G401 (cell line): Measurements from ENCODE around the gene APBA1. TPM values are rescaled to one million over a fixed set of nuclear protein-coding genes. Genes with fewer than 3 reads are reported as not detected.
"Not testable (repeated sequence)": the region's sequence is repeated elsewhere in the genome, so short reads cannot be mapped to it uniquely, and the experiment has no call there.

Experiments used
- DNase-seq: peaks from one replicate; pipeline ENCODE4 v3.0.0-alpha.2; 2015; ENCODE audit warnings: low spot score
- in situ Hi-C: cut with HindIII; loops from 2 replicates; pipeline ENCODE4 v1.10.0; 2016; ENCODE audit warnings: low sequenced_read_pairs, mixed read lengths
- total RNA-seq: library from RNA; depleted of rRNA; stranded (reverse); fragments of >200 nt; shearing (Covaris generic); gene quantifications from 2 replicates; pipeline ENCODE4 v1.2.3, GENCODE V29; 2014

Gene APBA1
- total RNA-seq, 1 experiment from 2014 or later: 3.0 TPM

DNA sequence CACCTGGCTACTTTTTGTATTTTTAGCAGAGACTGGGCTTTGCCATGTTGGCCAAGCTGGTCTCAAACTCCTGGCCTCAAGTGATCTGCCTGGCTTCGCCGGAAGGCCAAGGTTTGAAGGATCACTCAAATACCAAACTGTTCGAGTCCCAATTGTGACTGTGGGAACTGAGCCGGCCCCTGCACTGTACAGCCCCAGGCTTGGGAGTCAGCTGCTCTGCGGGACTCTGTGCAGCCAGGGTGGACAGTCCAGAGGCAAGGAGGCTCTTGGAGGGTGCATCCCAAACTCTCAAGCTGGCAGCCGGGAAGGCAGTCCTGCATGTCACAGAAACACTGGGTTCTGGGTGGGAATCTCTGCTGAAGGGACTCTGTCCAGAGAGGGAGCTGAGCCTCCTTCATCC is 238.2 kb downstream of the APBA1 start:
- DNase-seq: no peak
- in situ Hi-C loops: no loop called here

- DNase-seq: no peak
- in situ Hi-C loops: no loop called here
Measured at GRCh38 chr9:69433392-69433791, 238.8 kb downstream of the APBA1 start.

GRCh38 chr9:69432623-69433022 is 239.5 kb downstream of the APBA1 start:
- in situ Hi-C loops: no loop called here
- no peak for DNase-seq

GRCh38 chr9:69431777-69432176 is 240.4 kb downstream of the APBA1 start:
- in situ Hi-C loops: no loop called here
- no peak for DNase-seq

DNA sequence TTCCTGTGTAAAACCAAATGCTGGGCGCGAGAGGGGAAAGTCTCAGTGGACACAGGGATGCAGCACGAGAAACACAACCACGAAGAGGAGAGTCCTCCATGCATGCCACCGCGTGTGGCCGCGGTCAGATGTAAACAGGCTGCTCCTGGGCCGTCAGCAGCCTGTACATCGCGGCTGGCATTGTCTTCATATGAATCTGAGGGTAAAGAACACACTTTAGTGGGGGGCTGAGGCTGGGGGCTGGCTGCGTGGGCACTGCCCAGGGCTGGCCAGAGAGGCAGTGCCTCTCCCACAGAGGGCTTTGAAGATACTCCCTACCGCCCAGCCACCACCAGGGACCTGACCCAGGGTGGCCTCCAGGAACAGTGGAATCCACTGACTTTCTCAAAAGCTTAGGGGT is 241.0 kb downstream of the APBA1 start:
- DNase-seq: no peak
- in situ Hi-C loops: no loop called here

DNA sequence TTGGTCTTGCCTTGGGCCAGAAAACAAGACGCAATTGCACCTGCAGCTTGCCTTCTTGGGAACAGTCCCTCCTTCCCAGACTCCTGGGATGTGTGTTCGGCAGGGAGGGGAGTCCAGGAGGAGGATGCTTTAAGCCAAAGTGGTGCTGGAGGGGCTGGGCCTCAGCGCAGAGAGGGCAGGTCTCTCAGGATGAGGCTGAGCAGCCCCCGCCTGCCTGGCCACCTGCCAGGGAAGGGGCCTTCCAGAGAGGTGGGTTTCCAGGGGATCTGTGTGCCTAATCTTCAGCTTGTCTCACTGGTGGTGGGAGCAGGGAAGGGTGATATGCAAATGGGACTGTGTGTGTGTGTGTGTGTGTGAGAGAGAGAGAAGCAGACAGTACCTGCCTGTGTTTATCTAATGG is 242.0 kb downstream of the APBA1 start:
- no peak for DNase-seq
- in situ Hi-C loops: no loop called here

GRCh38 chr9:69429281-69429680 is 242.9 kb downstream of the APBA1 start:
- in situ Hi-C loops: no loop called here

GRCh38 chr9:69428017-69428785 is 244.0 kb downstream of the APBA1 start:
- in situ Hi-C loops: no loop called here
- no peak for DNase-seq

More at GRCh38 chr9:69429281-69429680, 242.9 kb downstream of the APBA1 start:
- DNase-seq: no peak

DNA sequence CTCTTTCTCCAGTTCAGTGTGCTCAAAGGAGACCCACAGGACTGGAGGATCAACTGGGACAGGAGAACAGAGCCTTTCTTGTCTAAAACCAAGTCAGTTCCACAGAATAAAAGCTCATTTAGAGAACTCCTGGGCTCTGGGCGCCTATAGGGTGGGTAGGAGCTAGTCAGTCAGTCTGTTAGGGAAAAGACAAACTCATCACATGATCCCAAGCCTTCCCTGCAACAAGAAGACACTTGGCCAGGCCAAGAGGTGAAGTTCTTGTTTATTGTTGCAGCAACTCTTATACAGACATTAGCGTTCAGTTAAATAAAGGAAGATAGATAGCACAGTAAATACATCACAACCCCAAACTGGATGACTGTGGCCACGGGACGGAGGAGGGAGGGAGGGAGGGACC is 244.9 kb downstream of the APBA1 start:
- in situ Hi-C loops: no loop called here
- no peak for DNase-seq

DNA sequence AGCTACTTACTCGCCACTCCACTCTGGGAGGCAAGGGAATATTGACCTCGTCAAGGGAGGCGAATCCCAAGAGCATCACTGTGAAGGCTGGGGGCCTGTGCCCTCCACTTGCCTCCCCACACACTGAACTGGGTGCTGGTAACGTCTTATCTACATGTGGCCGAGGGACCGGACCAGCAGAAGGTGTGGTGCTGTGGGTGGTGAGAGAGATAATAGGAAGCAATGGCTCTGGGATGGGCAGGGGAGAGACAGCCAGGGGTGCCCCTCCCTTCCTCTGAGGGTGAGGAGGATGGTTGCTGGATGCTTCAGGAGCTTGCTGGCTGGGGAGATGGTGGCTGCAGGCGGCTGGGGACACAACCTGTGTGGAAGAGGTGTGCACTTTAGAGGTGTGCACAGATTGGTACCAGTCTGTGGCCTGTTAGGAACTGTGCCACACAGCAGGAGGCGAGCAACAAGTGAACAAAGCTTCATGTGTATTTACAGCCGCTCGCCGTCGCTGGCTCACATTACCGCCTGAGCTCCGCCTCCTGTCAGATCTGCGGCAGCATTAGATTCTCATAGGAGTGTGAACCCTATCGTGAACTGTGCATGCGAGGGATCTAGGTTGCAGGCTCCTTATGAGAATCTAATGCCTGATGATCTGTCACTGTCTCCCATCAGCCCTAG is 246.9 kb downstream of the APBA1 start:
- in situ Hi-C loops: no loop called here
- DNase-seq: no peak

DNA sequence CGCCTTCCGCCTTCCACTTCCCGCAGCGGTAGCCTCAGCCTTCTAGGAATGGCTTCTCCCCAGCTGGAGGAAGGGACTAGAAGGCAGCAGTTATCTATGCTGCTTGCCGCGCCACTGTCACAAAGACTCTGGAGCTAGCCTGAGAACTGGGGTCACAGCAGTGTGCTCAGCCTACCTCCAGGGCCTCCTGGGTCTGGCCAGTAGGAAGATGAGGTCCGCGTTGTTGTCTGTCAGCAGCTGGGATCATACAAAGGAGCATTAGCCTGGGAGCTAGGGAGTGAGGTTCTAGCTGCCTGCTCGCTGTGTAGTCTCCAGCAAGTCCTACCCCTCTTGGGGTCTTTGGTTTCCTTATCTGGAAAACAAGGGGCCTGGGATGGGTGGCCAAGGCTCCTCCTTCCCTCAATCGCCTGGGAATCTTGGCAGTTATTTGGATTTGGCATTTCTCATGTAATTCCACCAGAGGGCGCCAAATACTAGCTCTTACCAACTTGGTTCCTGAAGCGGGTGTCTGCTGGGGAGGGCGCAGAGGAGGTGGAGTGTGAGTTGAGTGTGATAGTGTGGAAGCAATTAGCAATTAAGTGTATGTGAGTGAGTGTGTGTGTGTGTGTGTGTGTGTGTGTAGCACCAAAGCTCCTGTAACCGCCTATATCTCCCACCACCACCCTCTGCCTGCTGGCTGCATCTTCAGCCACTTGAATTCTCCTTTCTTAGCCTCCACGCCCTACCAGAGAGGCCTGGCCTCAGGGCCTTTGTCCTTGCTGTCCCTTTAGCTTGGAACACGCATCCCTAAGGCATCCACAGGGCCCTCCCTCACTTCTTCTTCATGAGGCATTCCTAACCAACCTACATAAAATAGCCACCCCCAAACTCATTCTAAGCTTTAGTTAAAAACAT is 250.0 kb downstream of the APBA1 start:
- in situ Hi-C loops: no loop called here
- peak; percentile 87 for DNase-seq

DNA sequence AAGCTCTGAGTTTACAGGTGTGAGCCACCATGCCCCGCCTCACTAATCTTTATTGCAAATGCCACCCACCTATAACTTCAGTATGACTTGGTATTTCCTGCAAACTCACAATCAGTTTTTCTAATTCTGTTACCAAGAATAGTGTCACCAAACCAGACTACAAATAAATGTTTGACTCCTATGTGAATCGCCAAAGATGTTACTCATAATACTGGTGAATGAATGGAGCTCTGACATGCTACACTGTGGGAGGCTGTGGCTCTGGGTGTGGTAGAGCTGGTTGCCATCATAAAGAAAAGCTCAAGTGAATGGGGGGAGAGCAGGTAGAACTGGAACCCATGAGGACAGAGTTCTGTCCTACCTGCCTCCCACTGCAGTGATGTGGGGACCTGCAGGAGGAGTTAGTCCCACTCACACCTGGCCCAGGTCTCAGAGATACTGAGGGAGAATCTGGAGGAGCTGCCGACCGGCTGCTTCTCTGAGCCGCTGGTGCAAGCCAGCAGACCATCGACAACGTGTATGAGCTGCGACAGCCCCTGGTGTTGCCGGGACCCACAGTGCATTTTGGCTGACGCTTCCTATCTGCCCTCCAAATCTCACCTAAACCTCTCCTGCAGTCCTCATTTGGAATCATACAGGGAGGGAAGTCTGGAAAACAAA is 251.4 kb downstream of the APBA1 start:
- no peak for DNase-seq
- in situ Hi-C loops: no loop called here

DNA sequence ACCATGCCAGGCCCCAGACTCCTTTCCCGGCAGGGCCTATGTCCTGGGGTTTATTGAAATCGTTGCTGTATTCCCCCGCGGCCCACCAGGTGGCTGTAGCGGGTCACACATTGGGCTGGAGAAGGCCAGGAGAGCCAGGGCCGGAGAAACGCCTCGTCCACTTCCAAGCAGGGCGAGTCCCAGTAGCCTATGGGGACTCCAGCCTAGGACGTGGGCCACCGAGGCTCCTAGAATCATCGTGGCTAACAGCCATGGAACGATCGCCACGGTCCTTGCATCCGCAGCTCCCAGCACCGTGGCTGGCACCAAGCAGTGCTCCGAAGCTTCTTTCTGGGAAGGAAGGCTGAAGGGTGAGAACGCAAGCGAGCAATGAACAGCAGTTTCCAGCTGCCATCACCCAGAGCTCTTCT is 259.4 kb downstream of the APBA1 start:
- in situ Hi-C loops: no loop called here
- DNase-seq: peak; percentile 71

DNA sequence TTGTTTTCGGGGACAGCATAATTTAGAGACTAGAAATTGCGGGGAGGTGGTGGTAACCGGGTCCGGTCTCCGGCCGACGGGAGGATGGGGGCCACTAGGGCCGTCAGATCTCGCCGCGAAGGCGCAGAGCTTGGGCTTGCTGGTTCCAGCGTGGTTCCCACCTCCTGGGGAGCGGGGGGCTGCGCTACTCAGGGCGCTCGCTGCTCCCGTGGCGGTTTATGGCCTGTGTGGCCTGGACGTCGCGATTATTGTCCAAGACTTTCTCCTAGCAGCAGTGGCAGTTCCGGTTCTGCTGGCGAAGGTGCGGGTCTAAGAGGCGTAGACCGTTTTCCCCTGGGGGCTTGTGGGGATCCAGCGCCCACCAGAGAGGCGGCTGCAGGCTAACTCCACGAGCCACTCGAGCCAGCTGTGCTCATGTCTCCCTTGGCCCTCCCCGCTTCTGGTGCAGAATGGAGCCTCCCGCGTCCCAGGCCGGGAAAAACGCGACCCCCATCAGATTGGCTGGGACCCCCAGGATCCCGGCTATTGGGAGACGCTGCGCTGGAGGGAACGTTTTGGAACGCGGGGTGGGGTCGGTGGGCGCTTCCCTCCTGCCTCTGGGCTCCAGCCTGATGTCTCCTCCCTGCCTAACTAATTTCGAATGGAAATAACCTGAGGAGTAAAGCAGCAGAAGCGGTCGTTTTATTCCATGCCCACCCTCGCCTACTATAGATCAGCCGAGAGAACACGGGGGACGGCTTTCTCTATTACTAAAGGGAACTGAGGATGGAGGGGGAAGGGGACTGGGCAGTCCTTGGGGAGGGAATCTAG is 260.0 kb downstream of the APBA1 start:
- in situ Hi-C loops: no loop called here
- no peak for DNase-seq

DNA sequence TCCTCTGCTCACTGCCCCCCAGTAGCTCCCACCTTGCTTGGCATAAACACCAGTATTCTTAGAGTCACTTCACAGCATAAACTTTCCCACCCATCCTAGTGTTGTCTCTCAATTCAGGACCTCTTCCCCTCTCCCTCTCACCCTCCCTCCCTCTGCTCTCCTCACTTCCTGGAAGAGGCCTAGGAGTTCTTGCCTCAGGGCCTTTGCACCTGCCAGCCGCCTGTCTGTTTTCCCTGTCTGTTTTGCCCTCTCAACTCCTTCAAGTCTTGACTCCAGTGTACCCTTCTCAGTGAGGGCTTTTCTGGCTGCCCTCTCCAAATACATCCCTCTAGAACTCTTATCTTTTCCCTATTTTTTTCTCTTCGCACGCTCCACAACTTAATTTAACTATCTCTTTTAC is 260.9 kb downstream of the APBA1 start:
- DNase-seq: no peak
- in situ Hi-C loops: no loop called here

GRCh38 chr9:69409936-69410335 is 262.2 kb downstream of the APBA1 start:
- in situ Hi-C loops, DNase-seq: not testable (repeated sequence)

- in situ Hi-C loops: no loop called here
- DNase-seq: no peak
Measured at GRCh38 chr9:69400470-69400869, 271.7 kb downstream of the APBA1 start.

DNA sequence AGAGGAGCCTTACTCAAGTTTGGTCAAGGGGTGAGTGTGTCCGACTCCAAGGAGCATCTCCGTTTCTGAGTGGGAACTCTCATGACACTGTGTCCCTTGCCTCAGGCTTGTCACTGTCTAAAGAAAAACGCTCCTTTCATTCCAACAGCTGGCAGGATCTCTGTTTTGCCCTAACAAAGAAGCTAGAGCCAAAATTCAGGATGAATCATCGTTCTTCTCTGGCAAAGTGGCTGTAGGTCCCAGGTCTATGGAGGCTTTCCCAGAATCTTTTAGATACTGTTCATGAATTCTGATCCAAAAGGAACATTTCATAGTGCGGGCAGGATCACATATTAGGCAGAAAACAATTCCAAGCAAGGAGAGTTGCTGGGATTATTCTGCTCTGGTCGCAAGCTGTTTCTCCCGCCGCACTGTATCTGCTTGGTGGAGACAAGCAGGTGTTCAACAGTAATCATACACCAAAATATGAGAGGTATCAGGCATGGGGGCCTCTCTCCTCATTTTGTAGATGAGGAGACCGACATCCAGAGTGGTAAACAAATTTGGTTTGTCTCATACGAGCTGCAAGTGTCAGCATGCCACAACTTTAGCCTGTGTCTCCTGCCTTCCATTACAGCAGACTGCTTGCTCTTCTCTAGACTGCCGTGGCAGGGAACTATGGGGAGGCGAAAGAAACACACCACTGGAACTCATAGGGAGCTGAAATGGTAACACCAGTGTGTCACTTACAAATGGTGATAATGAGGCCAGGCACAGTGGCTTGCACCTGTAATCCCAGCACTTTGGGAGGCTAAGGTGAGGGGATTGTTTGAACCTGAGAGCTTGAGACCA is 274.6 kb downstream of the APBA1 start:
- in situ Hi-C loops: no loop called here

More for the DNA sequence above, 274.6 kb downstream of the APBA1 start:
- no peak for DNase-seq
